HepG2 (cell line): ENCODE data around the gene ADARB2.

Experiments
- CAMTA2 ChIP-seq: sonication (generic); formaldehyde crosslinking; IDR thresholded peaks from 2 replicates; pipeline ENCODE4 v1.4.0; 2020; ENCODE audit warnings: mild to moderate bottlenecking, missing genetic modification reagents, borderline replicate concordance
- MXI1 ChIP-seq: IDR thresholded peaks from 3 replicates; pipeline ENCODE4 v1.6.1; 2012; ENCODE audit warnings: low read depth, low read length, inconsistent platforms, borderline replicate concordance
- PHF8 ChIP-seq: sonication (generic); formaldehyde crosslinking; IDR thresholded peaks from 2 replicates; pipeline ENCODE4 v1.5.0; 2020; ENCODE audit warnings: missing genetic modification reagents
- RELA ChIP-seq: sonication (generic); formaldehyde crosslinking; IDR thresholded peaks from 2 replicates; pipeline ENCODE4 v1.4.0; 2020; ENCODE audit warnings: missing genetic modification reagents
- RFX5 ChIP-seq: IDR thresholded peaks from 2 replicates; pipeline ENCODE4 v1.6.1; 2011; ENCODE audit warnings: low read depth, low read length, improper control_type of control experiment
- SIN3B ChIP-seq: fragments of 150-350 bp; IDR thresholded peaks from 2 replicates; pipeline ENCODE4 v1.6.1; 2014; ENCODE audit warnings: low read length
- ZNF549 ChIP-seq: sonication (generic); formaldehyde crosslinking; IDR thresholded peaks from 2 replicates; pipeline ENCODE4 v1.5.0; 2020; ENCODE audit warnings: missing genetic modification reagents
- ZNF747 ChIP-seq: sonication (generic); formaldehyde crosslinking; IDR thresholded peaks from 2 replicates; pipeline ENCODE4 v1.8.1; 2023; ENCODE audit warnings: missing genetic modification reagents, mild to moderate bottlenecking, borderline replicate concordance
- ZNF768 ChIP-seq: sonication (generic); formaldehyde crosslinking; IDR thresholded peaks from 2 replicates; pipeline ENCODE4 v1.4.0; 2020; ENCODE audit warnings: missing genetic modification reagents
- TF ChIP-seq, protein P1 (sequence below): sonication (generic); formaldehyde crosslinking; IDR thresholded peaks from 2 replicates; pipeline ENCODE4 v1.4.0; 2020; ENCODE audit warnings: missing genetic modification reagents
- TF ChIP-seq, protein P2 (sequence below): sonication (generic); formaldehyde crosslinking; IDR thresholded peaks from 2 replicates; pipeline ENCODE4 v1.4.0; 2020; ENCODE audit warnings: missing genetic modification reagents
- TF ChIP-seq, protein P3 (sequence below): sonication (generic); formaldehyde crosslinking; IDR thresholded peaks from 2 replicates; pipeline ENCODE4 v1.4.0; 2020; ENCODE audit warnings: low read depth, missing genetic modification reagents
- TF ChIP-seq, protein P4 (sequence below): sonication (generic); formaldehyde crosslinking; IDR thresholded peaks from 2 replicates; pipeline ENCODE4 v1.8.1; 2023; ENCODE audit warnings: missing genetic modification reagents, inconsistent platforms, borderline replicate concordance
- TF ChIP-seq, protein P5 (sequence below): sonication (generic); formaldehyde crosslinking; IDR thresholded peaks from 2 replicates; pipeline ENCODE4 v1.4.0; 2020; ENCODE audit warnings: missing genetic modification reagents, borderline replicate concordance

DNA sequence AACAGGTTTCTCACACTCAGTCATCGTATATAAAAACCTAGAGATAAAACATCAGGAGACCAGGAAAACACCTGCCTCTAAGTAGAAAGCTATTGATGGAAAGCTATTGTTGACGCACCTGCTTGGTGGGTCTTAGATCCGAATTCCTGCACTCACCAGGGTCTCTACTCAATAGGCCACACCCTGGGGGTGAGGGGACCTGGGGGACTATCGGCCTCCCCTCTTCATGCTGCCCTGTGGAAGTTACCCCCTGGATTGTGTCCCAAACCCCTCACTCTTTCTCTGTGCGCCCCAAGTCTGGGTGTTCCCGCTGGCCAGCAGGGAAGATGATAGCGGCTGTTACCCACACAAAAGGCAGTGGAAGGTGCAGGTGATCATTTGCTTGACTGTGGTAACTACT lies 368.1 kb downstream of the ADARB2 start:
- no peak for TF ChIP-seq PHF8 (CRISPR knock-in tag)
- no peak for TF ChIP-seq MXI1
- no peak for TF ChIP-seq SIN3B
- TF ChIP-seq, protein P1, sequence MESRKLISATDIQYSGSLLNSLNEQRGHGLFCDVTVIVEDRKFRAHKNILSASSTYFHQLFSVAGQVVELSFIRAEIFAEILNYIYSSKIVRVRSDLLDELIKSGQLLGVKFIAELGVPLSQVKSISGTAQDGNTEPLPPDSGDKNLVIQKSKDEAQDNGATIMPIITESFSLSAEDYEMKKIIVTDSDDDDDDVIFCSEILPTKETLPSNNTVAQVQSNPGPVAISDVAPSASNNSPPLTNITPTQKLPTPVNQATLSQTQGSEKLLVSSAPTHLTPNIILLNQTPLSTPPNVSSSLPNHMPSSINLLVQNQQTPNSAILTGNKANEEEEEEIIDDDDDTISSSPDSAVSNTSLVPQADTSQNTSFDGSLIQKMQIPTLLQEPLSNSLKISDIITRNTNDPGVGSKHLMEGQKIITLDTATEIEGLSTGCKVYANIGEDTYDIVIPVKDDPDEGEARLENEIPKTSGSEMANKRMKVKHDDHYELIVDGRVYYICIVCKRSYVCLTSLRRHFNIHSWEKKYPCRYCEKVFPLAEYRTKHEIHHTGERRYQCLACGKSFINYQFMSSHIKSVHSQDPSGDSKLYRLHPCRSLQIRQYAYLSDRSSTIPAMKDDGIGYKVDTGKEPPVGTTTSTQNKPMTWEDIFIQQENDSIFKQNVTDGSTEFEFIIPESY (CRISPR knock-in tag): no peak
- no peak for TF ChIP-seq RFX5
- TF ChIP-seq CAMTA2 (CRISPR knock-in tag): no peak
- TF ChIP-seq, protein P2, sequence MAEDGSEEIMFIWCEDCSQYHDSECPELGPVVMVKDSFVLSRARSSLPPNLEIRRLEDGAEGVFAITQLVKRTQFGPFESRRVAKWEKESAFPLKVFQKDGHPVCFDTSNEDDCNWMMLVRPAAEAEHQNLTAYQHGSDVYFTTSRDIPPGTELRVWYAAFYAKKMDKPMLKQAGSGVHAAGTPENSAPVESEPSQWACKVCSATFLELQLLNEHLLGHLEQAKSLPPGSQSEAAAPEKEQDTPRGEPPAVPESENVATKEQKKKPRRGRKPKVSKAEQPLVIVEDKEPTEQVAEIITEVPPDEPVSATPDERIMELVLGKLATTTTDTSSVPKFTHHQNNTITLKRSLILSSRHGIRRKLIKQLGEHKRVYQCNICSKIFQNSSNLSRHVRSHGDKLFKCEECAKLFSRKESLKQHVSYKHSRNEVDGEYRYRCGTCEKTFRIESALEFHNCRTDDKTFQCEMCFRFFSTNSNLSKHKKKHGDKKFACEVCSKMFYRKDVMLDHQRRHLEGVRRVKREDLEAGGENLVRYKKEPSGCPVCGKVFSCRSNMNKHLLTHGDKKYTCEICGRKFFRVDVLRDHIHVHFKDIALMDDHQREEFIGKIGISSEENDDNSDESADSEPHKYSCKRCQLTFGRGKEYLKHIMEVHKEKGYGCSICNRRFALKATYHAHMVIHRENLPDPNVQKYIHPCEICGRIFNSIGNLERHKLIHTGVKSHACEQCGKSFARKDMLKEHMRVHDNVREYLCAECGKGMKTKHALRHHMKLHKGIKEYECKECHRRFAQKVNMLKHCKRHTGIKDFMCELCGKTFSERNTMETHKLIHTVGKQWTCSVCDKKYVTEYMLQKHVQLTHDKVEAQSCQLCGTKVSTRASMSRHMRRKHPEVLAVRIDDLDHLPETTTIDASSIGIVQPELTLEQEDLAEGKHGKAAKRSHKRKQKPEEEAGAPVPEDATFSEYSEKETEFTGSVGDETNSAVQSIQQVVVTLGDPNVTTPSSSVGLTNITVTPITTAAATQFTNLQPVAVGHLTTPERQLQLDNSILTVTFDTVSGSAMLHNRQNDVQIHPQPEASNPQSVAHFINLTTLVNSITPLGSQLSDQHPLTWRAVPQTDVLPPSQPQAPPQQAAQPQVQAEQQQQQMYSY (CRISPR knock-in tag): no peak
- no peak for TF ChIP-seq ZNF549 (CRISPR knock-in tag)
- no peak for TF ChIP-seq RELA (CRISPR knock-in tag)
- no peak for TF ChIP-seq ZNF768 (CRISPR knock-in tag)
- no peak for TF ChIP-seq ZNF747 (CRISPR knock-in tag)
- TF ChIP-seq, protein P3, sequence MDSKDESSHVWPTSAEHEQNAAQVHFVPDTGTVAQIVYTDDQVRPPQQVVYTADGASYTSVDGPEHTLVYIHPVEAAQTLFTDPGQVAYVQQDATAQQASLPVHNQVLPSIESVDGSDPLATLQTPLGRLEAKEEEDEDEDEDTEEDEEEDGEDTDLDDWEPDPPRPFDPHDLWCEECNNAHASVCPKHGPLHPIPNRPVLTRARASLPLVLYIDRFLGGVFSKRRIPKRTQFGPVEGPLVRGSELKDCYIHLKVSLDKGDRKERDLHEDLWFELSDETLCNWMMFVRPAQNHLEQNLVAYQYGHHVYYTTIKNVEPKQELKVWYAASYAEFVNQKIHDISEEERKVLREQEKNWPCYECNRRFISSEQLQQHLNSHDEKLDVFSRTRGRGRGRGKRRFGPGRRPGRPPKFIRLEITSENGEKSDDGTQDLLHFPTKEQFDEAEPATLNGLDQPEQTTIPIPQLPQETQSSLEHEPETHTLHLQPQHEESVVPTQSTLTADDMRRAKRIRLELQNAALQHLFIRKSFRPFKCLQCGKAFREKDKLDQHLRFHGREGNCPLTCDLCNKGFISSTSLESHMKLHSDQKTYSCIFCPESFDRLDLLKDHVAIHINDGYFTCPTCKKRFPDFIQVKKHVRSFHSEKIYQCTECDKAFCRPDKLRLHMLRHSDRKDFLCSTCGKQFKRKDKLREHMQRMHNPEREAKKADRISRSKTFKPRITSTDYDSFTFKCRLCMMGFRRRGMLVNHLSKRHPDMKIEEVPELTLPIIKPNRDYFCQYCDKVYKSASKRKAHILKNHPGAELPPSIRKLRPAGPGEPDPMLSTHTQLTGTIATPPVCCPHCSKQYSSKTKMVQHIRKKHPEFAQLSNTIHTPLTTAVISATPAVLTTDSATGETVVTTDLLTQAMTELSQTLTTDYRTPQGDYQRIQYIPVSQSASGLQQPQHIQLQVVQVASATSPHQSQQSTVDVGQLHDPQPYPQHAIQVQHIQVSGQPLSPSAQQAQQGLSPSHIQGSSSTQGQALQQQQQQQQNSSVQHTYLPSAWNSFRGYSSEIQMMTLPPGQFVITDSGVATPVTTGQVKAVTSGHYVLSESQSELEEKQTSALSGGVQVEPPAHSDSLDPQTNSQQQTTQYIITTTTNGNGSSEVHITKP: no peak
- TF ChIP-seq, protein P4, sequence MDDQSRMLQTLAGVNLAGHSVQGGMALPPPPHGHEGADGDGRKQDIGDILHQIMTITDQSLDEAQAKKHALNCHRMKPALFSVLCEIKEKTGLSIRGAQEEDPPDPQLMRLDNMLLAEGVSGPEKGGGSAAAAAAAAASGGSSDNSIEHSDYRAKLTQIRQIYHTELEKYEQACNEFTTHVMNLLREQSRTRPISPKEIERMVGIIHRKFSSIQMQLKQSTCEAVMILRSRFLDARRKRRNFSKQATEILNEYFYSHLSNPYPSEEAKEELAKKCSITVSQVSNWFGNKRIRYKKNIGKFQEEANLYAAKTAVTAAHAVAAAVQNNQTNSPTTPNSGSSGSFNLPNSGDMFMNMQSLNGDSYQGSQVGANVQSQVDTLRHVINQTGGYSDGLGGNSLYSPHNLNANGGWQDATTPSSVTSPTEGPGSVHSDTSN (CRISPR knock-in tag): no peak
- TF ChIP-seq, protein P5, sequence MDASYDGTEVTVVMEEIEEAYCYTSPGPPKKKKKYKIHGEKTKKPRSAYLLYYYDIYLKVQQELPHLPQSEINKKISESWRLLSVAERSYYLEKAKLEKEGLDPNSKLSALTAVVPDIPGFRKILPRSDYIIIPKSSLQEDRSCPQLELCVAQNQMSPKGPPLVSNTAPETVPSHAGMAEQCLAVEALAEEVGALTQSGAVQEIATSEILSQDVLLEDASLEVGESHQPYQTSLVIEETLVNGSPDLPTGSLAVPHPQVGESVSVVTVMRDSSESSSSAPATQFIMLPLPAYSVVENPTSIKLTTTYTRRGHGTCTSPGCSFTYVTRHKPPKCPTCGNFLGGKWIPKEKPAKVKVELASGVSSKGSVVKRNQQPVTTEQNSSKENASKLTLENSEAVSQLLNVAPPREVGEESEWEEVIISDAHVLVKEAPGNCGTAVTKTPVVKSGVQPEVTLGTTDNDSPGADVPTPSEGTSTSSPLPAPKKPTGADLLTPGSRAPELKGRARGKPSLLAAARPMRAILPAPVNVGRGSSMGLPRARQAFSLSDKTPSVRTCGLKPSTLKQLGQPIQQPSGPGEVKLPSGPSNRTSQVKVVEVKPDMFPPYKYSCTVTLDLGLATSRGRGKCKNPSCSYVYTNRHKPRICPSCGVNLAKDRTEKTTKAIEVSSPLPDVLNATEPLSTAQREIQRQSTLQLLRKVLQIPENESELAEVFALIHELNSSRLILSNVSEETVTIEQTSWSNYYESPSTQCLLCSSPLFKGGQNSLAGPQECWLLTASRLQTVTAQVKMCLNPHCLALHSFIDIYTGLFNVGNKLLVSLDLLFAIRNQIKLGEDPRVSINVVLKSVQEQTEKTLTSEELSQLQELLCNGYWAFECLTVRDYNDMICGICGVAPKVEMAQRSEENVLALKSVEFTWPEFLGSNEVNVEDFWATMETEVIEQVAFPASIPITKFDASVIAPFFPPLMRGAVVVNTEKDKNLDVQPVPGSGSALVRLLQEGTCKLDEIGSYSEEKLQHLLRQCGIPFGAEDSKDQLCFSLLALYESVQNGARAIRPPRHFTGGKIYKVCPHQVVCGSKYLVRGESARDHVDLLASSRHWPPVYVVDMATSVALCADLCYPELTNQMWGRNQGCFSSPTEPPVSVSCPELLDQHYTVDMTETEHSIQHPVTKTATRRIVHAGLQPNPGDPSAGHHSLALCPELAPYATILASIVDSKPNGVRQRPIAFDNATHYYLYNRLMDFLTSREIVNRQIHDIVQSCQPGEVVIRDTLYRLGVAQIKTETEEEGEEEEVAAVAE (CRISPR knock-in tag): no peak
